Endothelial cell of umbilical vein (primary cell): ENCODE measurements around the gene MRFAP1.

ENCODE experiments used
- FOS ChIP-seq: IDR thresholded peaks from 2 replicates; pipeline ENCODE4 v1.6.1; 2011; ENCODE audit warnings: mild to moderate bottlenecking, low read length, moderate library complexity, borderline replicate concordance; ENCODE audit not compliant: insufficient read depth
- GATA2 ChIP-seq: IDR thresholded peaks from 2 replicates; pipeline ENCODE4 v1.7.0; 2011; ENCODE audit warnings: low read depth, mild to moderate bottlenecking, moderate library complexity, mixed read lengths, low read length; ENCODE audit not compliant: insufficient read length, insufficient read depth
- JUN ChIP-seq: IDR thresholded peaks from 2 replicates; pipeline ENCODE4 v1.6.1; 2011; ENCODE audit warnings: borderline replicate concordance, low read depth; ENCODE audit not compliant: insufficient read length, insufficient read depth
- MYC ChIP-seq: IDR thresholded peaks from one replicate; pipeline ENCODE4 v1.6.1; 2011; ENCODE audit warnings: mild to moderate bottlenecking, low read depth, low read length
- POLR2A ChIP-seq: IDR thresholded peaks from 2 replicates; pipeline ENCODE4 v1.6.1; 2012; ENCODE audit warnings: low read depth, mild to moderate bottlenecking, control low read depth, low read length
- POLR2AphosphoS5 ChIP-seq: IDR thresholded peaks from 2 replicates; pipeline ENCODE4 v1.6.1; 2012; ENCODE audit warnings: low read depth, mild to moderate bottlenecking, control low read depth, low read length, moderate library complexity; ENCODE audit not compliant: insufficient read depth
- TF ChIP-seq, protein P1 (sequence below), 2 donors: IDR thresholded peaks; 1 replicate in 1 of 2; 2 replicates in 1 of 2; pipeline ENCODE4 v1.5.1; 2011; ENCODE audit warnings: low read length in 2 of 2, mild to moderate bottlenecking in 2 of 2, moderate library complexity in 2 of 2, control low read depth in 1 of 2, inconsistent platforms in 1 of 2, low read depth in 1 of 2; ENCODE audit not compliant: insufficient read depth in 1 of 2; ENCODE audit errors: extremely low read depth in 1 of 2
- TF ChIP-seq, protein P2 (sequence below): IDR thresholded peaks from 2 replicates; pipeline ENCODE4 v1.6.1; 2011; ENCODE audit not compliant: insufficient read depth, insufficient read length

DNA sequence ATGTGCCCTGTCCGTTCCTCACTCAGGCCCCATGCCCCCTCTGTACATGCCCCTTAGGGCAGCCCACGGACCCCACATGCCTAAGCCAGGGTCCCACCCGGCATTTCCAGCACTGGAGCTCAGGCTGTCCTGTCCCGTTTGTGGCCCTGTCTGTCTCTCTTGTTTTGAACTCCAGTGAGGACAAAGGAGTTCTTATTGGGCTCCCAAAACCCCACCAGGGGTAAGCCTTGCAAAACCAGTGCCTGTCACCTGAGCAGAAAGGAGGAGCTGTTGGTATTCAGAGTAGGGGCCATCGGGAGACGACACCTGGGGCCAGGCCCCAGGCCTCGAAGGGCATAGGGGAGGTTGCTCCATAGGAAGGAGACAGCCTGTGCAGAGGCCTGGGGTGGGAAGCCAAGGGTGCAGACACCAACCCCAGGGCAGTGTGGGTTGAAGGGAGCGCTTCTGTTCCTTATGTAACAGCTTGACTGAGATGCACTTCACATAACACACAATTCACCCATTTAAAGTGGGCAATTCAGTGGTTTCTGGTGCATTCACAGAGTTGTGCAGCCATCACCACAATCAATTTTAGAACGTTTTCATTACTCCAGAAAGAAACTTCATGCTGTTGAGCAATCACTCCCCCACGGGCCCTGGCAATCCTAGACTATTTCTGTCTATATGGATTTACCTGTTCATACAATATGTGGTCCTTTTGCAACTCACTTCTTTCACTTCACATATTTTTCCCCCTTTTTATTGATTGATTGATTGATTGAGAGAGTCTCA lies 33.8 kb upstream of the MRFAP1 start:
- TF ChIP-seq MYC (no peak), POLR2A (no peak), FOS (no peak), POLR2AphosphoS5 (no peak), JUN (no peak), GATA2 (no peak)
- TF ChIP-seq, protein P1, sequence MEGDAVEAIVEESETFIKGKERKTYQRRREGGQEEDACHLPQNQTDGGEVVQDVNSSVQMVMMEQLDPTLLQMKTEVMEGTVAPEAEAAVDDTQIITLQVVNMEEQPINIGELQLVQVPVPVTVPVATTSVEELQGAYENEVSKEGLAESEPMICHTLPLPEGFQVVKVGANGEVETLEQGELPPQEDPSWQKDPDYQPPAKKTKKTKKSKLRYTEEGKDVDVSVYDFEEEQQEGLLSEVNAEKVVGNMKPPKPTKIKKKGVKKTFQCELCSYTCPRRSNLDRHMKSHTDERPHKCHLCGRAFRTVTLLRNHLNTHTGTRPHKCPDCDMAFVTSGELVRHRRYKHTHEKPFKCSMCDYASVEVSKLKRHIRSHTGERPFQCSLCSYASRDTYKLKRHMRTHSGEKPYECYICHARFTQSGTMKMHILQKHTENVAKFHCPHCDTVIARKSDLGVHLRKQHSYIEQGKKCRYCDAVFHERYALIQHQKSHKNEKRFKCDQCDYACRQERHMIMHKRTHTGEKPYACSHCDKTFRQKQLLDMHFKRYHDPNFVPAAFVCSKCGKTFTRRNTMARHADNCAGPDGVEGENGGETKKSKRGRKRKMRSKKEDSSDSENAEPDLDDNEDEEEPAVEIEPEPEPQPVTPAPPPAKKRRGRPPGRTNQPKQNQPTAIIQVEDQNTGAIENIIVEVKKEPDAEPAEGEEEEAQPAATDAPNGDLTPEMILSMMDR (IDR thresholded peaks at IDR 0.05; ENCODE audit: extremely low read depth in 1 of 2, insufficient read depth in 1 of 2, low read depth in 1 of 2, low read length in 2 of 2): no peak
- TF ChIP-seq, protein P2, sequence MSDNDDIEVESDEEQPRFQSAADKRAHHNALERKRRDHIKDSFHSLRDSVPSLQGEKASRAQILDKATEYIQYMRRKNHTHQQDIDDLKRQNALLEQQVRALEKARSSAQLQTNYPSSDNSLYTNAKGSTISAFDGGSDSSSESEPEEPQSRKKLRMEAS: no peak
